Pancreas (tissue), 10 donors: ENCODE results near the gene CUX1. TPM values are rescaled to one million over a fixed set of nuclear protein-coding genes. Genes with fewer than 3 reads are reported as not detected.
A peak's percentile ranks its signal among the peaks of the same experiment; 100 is the strongest.

Source experiments
- ATAC-seq, 4 donors: fragments of 200-7000 bp; cut with Tn5 transposase; one replicate each; pipeline versions ENCODE4 v1.8.0 to v1.9.1; 2020; ENCODE audit warnings: mild to moderate bottlenecking in 4 of 4, moderate library complexity in 4 of 4
- DNase-seq, 6 donors: peaks; one replicate each; pipeline ENCODE4 v3.0.0-alpha.2; 2020
- FAIRE-seq: peaks from 2 replicates; lab custom pipeline; 2012; peaks lifted over from hg19 to GRCh38; lab: Jason Lieb, UNC
- H3K27ac ChIP-seq, 4 donors: fragments of 200-600 bp; sonication (generic); 1 replicate in 3 of 4; 2 replicates in 1 of 4; pipeline versions ENCODE4 v1.5.0 to v1.8.0; 2020
- H3K27me3 ChIP-seq, 4 donors: fragments of 200-600 bp; one replicate each; pipeline ENCODE4 v1.8.0; 2021
- H3K36me3 ChIP-seq, 3 donors: fragments of 200-600 bp; sonication (generic) in 1 of 3; one replicate each; pipeline versions ENCODE4 v1.5.0 to v1.8.0; 2020 to 2021
- H3K4me1 ChIP-seq, 3 donors: fragments of 200-600 bp; one replicate each; pipeline ENCODE4 v1.8.0; 2021
- H3K4me3 ChIP-seq, 4 donors: fragments of 200-600 bp; sonication (generic) in 2 of 4; one replicate each; pipeline versions ENCODE4 v1.5.0 to v1.8.0; 2020 to 2021
- H3K9me3 ChIP-seq, 4 donors: fragments of 200-600 bp; one replicate each; pipeline ENCODE4 v1.8.0; 2021
- CTCF ChIP-seq, 4 donors: fragments of 200-600 bp; sonication (generic) in 3 of 4; IDR thresholded peaks; one replicate each; pipeline versions ENCODE4 v1.5.0 to v1.8.0; 2021; ENCODE audit warnings: antibody characterized with exemption in 4 of 4
- WGBS, 2 donors: extraction: QIAGEN DNeasy Blood & Tissue Kit; methylation state at CpG; one replicate each; pipeline ENCODE4 v1.1.7; 2013; 5-methylcytosine and 5-hydroxymethylcytosine counted together
- intact Hi-C, 3 donors: fragments of 100-400 bp; cut with DNase I; formaldehyde crosslinking; loops; one replicate each; pipeline versions ENCODE4 v1.11.1 to v1.14.2; 2022
- polyA plus RNA-seq, 2 donors: library from polyadenylated mRNA; stranded (reverse); fragments of 200-250 nt; gene quantifications; one replicate each; pipeline ENCODE4 v1.2.3, GENCODE V29; 2013
- total RNA-seq, 6 donors: library from RNA; stranded (reverse); fragmentation: NEBNext Ultra II Directional in 4 of 6; extraction: Animal tissue kit (Norgen Biotek cat#: 25700) in 4 of 6; gene quantifications; one replicate each; pipeline versions ENCODE4 v1.2.1 to v1.2.4, GENCODE V29; 2021 to 2023
- donor health status: healthy with polysubstance abuse.
- donor health status: DM: no; HTN: no; CAD: no; lungs with moderate emphysema.
- donor health status: DM: no; HTN: no; CAD: no.
- donor health status: control.
- donor health status: control.
- donor health status: Bipolar disorder and iron deficiency.
- donor health status: DM: yes; HTN: yes; CAD: no.
- donor health status: DM: no; HTN: no; CAD: no.
- donor health status: DM: no; HTN: no; CAD: no.
- donor health status: DM: yes; HTN: yes; CAD: no.

The CUX1 gene
- total and polyA plus RNA-seq, 8 donors, result 18.9 to 61.2 (median 45.1) TPM

DNA sequence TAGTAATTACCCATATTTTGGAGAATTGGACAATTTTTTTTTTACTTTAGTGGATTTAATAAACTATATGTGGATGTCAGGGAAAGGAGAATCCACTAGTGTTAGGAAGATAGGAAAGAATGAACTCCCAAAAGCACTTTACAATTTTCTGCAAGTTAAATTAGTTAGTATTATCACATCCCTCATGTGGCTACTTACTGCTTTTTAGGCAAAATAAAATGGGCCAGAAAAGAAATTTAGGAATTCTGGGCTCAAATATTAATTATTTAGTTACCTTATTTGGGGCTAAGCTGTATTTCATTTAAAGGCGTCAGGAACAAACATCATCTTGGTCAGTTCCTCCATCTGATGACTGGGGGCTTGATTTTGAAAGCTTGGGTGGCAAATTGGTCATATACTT lies 4.8 kb upstream of the CUX1 start:
- no peak for TF ChIP-seq CTCF (IDR thresholded peaks at IDR 0.05)
- no peaks in the 10 kb centered on the region for H3K36me3 ChIP-seq
- H3K27ac ChIP-seq, result no peak overlapping the region
- ATAC-seq, result no peak
- H3K27me3 ChIP-seq, result no peaks in the 10 kb centered on the region
- intact Hi-C loops, result loop anchor here in 1 of 3 donors (10.0 kb wide), 1 partner anchor 422 kb away; no protein-coding TSS in a partner anchor
- no peak for FAIRE-seq
- no peaks in the 10 kb centered on the region for H3K9me3 ChIP-seq
- DNase-seq, result no peak
- 70 to 82% methylated on average over 1 of the region's 1 CpG for WGBS, 2 donors
- H3K4me3 ChIP-seq, result no peak overlapping the region
- H3K4me1 ChIP-seq, result peaks cover 0 to 6% (median 4%) of the 10 kb centered on the region in 3 donors

DNA sequence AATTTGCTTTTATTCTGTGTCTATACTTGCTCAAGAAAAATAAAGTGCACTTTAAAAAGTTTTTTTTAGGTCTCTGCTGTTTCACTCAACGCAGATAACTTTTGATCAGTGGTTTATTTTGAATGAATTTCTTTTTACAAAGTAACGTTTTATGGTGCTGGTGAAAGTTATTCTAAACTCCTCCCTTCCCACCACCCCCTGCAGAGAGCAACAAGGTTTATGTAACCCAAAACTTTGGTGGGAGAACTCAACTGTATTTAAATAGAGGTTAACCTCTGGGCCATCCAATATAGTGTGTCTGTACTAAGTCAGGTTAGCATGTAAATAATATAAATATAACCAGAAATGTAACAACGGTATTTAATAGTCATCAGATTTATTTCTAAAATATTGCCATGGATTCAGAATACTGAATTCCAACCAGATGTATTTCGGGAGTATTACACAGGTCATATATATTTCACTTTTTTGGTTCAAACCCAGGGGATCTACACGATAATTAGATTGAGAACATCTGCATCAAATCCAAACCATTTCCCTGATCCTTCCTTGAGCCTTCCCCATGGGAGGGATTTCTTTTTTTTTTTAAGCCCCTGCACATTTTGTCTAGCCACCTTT lies 3.9 kb upstream of the CUX1 start:
- no peak for FAIRE-seq
- Histone ChIP-seq H3K9me3 (no peaks in the 10 kb centered on the region), H3K36me3 (no peaks in the 10 kb centered on the region), H3K27ac (peak overlapping the region in 1 of 4 donors; percentile 80), H3K27me3 (no peaks in the 10 kb centered on the region), H3K4me3 (peak overlapping the region in 3 of 4 donors; percentile 61 to 85 (median 84)), H3K4me1 (peaks cover 0 to 15% (median 7%) of the 10 kb centered on the region in 3 donors)
- 17 to 21% methylated on average over 5 of the region's 5 CpGs for WGBS, 2 donors
- no peak for DNase-seq
- TF ChIP-seq CTCF (IDR thresholded peaks at IDR 0.05), result no peak
- intact Hi-C loops, result loop anchor here in 1 of 3 donors (10.0 kb wide), 1 partner anchor 421 kb away; no protein-coding TSS in a partner anchor
- ATAC-seq, result no peak

DNA sequence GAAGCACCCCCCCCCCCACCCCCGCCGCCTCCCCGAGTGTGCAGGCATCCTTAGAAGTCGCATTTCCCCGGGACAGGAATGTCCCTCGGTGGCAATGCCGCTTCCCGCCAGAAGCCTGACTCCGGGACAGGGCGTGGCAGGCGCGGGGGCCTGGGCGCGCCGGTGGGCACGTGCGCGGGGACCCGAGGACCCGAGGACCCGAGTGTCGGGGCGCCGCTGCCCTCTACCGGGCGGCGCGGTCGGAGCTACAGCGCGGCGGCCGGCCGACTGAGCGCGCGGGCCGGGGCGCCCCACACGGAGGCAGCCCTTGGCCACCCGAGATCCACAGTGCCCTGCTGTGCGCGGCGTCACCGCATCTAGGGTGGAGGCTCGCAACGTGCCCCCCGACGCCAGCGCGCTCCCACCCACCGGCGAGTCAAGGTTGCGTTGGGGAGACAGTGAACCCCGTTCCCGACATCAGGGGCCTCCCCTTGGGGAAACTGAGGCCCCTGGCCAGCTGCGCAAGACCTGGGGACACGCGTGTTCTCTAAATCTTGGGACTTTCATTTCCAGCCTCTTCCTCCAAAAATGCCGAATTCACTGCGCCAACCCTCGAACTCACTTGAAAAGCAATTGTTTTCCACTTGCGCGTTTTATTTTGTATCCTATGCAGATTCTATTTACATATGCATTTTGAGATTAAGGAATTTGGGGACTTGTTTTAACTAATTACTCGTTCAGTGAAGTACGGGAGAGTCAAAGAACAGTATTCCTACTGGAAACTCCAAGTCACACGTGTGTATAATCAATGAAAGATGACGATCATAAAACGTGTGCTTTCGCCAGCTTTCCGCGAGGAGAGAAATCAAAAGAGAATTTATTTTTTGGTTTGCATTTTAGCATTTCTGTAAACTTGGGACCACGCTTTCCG lies 3.1 kb upstream of the CUX1 start:
- intact Hi-C loops, result loop anchor here in 1 of 3 donors (10.0 kb wide), 1 partner anchor 420 kb away; no protein-coding TSS in a partner anchor
- H3K4me3 ChIP-seq, result peak overlapping the region; percentile 61 to 85 (median 80)
- peak overlapping the region; percentile 58 to 80 (median 77) for H3K27ac ChIP-seq
- 0% methylated on average over 58 to 74 of the region's 74 CpGs for WGBS, 2 donors
- DNase-seq (peak; percentile 61 to 85 (median 74)), ATAC-seq (peak; percentile 77 to 86 (median 78)), FAIRE-seq (no peak)
- TF ChIP-seq CTCF (IDR thresholded peaks at IDR 0.05), result peak in 3 of 4 donors; percentile 26 to 34 (median 34)
- H3K9me3 ChIP-seq, result no peaks in the 10 kb centered on the region
- peaks cover 0 to 17% (median 11%) of the 10 kb centered on the region in 3 donors for H3K4me1 ChIP-seq
- no peaks in the 10 kb centered on the region for H3K36me3 ChIP-seq
- H3K27me3 ChIP-seq, result no peaks in the 10 kb centered on the region

- peak in 3 of 4 donors; percentile 6 to 30 (median 26) for TF ChIP-seq CTCF (IDR thresholded peaks at IDR 0.05)
- no peaks in the 10 kb centered on the region for H3K9me3 ChIP-seq
- no peaks in the 10 kb centered on the region for H3K27me3 ChIP-seq
- H3K27ac ChIP-seq, result peak overlapping the region; percentile 58 to 80 (median 77)
- H3K4me3 ChIP-seq, result peak overlapping the region; percentile 61 to 85 (median 80)
- ATAC-seq (peak; percentile 66 to 78 (median 74)), DNase-seq (peak; percentile 61 to 88 (median 70)), FAIRE-seq (no peak)
- intact Hi-C loops, result loop anchor here in 1 of 3 donors (10.0 kb wide), 1 partner anchor 420 kb away; no protein-coding TSS in a partner anchor
- peaks cover 0 to 17% (median 11%) of the 10 kb centered on the region in 3 donors for H3K4me1 ChIP-seq
- 0 to 1% methylated on average over 33 to 88 of the region's 89 CpGs for WGBS, 2 donors
- H3K36me3 ChIP-seq, result no peaks in the 10 kb centered on the region
Observed at GRCh38 chr7:101814991-101815825, 2.2 kb upstream of the CUX1 start.
